Measurements from ENCODE around the gene GPC5. TPM values are rescaled to one million over a fixed set of nuclear protein-coding genes. Genes with fewer than 3 reads are reported as not detected.

Gene GPC5
- total RNA-seq, 1 donor from 2014 or later, result 2.5 TPM

DNA sequence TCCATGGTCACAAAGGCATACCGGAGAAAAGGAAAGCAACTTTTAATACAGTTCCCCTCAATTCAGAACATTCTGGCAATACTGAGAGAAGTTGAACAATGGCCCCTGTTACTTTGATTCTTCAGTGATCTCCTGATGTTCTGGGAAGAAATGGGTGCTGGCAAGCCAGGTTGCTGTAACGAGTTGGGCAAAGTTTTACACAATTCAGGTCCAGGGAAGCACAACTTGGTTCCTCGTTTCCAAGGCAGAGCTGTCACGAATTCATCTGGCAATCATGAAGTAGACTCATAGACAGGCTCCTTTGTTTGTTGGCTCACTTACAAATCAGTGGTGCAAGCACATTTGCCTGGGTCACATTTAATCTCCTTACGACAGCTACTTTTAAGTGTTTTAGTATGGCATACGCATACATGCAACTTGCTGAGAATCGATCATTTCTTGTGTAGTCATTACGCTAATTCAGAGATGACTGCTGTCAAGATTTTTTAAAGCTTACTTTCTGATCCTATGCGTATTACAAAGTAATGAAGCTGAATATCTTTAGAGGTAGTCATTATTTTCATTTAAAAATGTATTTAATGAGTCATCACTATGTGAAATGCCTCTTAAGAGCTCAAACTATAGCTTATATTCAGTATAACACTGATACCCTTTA lies 174.7 kb downstream of the GPC5 start:
- intact Hi-C loops (cut with DNase I), result no loop called here
- no peak for ATAC-seq
- no peak for DNase-seq (ENCODE audit: low spot score)

DNA sequence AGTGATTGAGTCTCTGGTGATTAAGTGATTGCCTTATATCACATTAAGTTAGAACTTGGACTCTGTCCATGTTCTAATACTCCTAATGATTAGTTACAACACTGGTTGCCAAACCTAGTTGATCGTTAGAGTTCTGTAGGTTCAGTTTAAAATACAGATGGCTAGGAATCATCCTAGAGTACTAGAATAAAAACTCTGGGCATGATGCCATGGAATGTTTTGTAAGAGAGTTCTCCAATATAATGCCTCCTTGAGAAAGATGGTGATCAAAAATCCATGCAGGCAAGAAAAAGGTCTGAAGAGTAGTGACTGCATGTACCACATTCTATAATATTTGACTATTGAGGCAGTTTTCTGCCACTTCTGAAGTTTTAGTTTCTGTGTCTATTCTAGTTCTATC lies 176.3 kb downstream of the GPC5 start:
- intact Hi-C loops (cut with DNase I), result no loop called here
- DNase-seq (ENCODE audit: low spot score) (no peak), ATAC-seq (no peak)

DNA sequence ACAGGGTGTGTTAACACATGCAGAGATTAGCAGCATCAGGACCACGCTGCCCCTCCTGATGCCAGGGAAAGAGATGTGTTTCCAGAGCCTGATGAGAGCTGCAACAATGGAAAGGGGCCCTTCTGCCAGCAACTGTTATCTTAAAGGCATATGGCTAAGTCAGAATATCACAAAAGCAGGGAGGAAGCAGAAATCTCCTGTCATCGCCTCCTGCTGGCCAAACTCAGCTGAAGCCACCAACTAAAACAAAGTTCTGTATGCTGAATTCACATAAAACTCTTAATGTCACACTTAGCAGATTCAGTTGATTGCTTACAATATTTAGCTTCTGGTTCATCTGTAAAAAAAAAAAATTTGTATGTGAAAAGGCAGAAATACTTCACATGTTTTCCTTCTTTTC lies 178.2 kb downstream of the GPC5 start:
- intact Hi-C loops (cut with DNase I), result no loop called here
- DNase-seq (ENCODE audit: low spot score) (no peak), ATAC-seq (no peak)

DNA sequence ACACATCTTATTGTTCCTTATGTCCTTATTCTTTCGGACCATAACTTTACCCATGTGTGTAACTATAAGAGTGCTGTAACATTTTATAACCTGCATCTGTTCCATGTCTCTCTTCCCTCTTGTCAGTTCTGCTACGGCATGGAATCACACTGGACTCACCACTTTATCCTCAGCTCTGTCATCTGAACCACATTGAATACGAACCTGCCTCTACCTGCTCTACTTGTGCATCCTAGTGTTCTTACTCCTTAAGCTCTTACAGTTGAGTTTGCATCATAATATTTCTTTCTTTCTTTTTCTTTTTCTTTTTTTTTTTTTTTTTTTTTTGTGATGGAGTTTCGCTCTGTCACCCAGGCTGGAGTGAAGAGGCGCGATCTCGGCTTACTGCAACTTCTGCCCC lies 180.9 kb downstream of the GPC5 start:
- no peak for ATAC-seq
- intact Hi-C loops (cut with DNase I), result no loop called here
- no peak for DNase-seq (ENCODE audit: low spot score)

DNA sequence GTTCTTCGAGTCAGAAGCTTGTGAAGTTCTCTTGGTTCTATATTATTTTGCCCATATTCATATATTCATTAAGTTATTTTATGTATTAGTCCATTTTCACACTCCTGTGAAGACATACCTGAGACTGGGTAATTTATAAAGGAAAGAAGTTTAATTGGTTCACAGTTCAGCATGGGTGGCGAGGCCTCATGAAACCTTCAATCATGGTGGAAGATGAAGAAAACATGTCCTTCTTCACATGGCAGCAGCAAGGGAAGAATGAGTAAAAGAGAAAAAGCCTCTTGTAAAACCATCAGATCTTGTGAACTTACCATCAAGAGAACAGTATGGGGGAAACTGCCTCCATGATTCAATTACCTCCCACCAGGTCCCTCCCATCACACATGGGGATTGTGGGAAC lies 182.3 kb downstream of the GPC5 start:
- DNase-seq (ENCODE audit: low spot score) (no peak), ATAC-seq (no peak)
- intact Hi-C loops (cut with DNase I), result no loop called here

DNA sequence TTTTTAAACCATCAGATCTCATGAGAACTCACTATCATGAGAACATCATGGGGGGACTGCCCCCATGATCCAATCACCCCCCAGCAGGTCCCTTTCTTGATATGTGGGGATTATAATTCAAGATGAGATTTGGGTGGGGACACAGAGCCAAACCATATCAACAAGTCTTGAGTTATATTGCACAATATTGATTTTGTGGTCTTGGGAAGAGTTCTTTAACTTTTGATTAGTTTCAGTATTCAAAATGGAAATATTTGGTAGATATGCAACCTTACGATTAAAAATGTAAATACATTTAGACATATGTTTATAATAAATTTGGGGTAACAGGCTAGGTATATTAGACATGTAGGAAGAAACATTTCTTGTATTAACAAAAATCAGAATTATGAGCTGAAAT lies 188.2 kb downstream of the GPC5 start:
- no peak for ATAC-seq
- intact Hi-C loops (cut with DNase I), result no loop called here

DNA sequence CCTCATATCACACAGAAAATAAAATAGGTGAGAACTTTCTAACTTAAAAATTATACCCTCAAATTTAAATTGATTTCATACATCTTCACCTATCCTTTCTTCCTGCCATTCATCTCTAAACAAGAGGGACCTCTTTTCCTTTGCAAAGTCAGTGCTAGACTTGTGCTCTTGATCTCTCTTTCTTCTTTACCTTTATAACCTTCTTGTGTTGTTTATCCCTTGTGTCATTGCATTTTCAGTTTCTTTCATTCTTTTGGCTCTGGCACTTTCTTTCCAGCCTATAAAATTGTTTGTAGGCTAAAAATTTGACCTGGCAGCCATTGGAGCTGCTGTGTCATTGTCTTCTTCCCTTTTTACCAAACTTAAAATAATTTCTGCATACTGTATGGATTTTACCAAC lies 190.1 kb downstream of the GPC5 start:
- no peak for ATAC-seq
- intact Hi-C loops (cut with DNase I), result no loop called here

More for the DNA sequence above, 188.2 kb downstream of the GPC5 start:
- no peak for DNase-seq (ENCODE audit: low spot score)

DNA sequence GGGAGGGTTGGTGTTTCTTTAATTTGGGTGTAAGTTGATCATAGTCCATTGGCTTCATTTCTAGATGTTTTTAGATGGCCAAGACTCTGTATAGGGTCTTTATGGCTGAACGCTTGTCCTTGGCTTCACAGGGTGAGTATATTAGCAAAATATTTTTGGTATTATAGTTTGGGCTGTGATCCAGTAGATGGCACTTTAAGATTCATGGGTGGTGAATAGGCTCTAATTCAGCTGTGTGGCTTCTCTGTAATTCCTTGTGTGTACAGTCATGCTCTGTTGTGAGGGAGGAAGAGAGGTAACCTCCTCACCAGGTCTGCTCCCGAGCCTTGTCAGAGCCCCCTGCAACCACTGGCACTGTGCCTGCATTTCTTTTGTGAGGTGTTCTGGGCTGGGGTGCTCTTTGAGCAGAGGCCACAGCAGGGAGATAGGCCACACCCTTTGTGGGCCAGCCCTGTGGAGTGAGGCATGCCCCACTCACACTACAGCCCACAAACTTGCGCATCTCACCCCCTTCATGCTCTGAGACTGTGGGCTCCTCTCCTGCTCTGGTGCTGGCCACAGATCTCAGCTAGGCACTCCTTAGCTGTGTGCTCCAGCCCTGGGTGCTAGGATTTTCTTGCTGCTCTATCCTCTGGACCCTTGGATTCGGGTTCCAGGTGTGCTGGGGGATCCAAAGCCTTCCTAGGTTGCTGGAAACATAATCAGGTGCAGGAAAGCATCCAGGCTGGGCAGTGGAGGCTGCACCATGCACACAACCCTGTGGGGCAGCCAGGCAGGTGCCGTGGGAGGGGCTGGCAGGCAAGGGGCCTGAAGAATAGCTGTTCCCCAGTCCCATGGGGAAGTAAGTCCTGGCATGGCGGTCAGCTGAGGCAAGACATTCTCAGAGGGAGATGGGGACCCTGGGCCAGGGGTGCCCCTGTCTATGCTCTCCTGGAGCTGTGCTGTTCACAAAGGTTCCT lies 193.9 kb downstream of the GPC5 start:
- DNase-seq (ENCODE audit: low spot score) (no peak), ATAC-seq (no peak)
- intact Hi-C loops (cut with DNase I), result no loop called here

More for the DNA sequence above, 190.1 kb downstream of the GPC5 start:
- no peak for DNase-seq (ENCODE audit: low spot score)

DNA sequence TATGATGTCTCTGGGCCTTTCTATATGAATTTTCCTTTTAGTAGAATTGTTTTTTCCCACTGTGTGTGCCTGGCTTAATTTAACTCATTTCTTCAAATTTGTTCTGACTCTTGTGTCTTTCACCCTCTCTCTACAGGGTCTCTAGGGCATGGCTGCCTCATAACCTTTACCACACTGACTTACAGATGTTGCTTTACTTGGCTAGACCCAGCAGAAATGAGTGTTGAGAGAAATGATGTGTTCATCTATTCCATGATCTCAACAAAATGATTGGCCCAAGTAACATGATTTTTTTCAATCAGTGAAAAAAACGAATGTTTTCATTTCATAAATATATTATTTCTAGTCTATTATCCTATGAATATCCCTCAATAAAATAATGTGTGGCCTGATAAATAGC lies 195.0 kb downstream of the GPC5 start:
- intact Hi-C loops (cut with DNase I), result no loop called here
- ATAC-seq, result no peak

DNA sequence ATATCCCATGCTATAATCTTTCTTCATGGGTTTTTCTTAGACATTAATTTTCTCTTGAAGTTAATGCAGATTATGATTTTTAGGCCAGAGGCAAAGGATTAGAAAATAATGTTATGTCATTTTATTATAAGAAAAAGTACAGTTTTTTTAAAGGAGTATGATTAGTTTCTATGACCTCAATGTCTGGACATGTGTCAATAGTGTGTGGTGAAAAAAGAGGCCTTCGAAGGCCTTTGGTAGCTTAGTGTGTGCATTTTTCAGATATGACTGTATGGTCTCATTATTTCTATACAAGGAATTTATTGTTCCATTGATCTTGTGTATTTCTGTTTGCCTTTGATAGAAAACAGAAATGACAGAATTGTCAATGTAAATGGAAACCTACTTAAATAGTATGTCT lies 195.6 kb downstream of the GPC5 start:
- no peak for DNase-seq (ENCODE audit: low spot score)
- no peak for ATAC-seq
- intact Hi-C loops (cut with DNase I), result no loop called here

More for the DNA sequence above, 195.0 kb downstream of the GPC5 start:
- no peak for DNase-seq (ENCODE audit: low spot score)

DNA sequence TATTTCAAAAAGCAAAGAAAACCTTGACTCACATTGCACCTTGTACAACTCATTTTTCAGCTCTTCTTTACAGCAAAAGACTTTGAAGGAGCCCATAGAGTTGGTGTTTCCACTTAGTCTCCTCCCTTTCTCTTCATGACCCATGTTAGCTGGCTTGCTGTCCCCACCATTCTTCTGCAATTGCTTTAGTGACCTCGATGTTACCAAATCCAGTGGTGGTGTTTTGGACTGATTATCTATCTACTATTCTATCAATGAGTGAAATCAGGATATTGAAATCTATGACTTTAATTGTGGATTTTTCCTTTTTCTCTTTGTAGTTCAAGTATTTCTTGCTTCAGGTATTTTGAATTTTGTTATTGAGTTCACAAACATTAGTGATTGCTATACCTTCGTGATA lies 197.3 kb downstream of the GPC5 start:
- ATAC-seq (no peak), DNase-seq (ENCODE audit: low spot score) (no peak)
- intact Hi-C loops (cut with DNase I), result no loop called here

DNA sequence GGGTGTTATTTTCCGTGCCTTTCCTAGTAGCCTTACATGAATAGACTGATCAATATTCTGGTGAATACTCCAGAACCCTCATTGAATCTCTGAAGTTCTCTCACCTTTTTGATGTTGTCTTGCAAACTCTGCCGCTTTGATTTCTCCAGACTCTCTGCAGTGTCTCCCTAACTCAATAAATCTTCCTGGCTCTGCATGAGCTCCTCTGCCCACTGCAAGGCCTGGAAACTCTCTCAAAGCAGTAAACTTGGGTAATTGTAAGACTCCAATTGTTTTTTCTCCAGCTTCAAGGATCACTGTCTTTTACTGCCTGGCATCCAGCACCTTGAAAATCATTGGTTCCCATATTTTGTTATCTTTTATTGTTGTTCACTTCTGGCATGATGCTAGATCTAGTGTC lies 198.4 kb downstream of the GPC5 start:
- DNase-seq (ENCODE audit: low spot score), result no peak
- intact Hi-C loops (cut with DNase I), result no loop called here
- ATAC-seq, result no peak

DNA sequence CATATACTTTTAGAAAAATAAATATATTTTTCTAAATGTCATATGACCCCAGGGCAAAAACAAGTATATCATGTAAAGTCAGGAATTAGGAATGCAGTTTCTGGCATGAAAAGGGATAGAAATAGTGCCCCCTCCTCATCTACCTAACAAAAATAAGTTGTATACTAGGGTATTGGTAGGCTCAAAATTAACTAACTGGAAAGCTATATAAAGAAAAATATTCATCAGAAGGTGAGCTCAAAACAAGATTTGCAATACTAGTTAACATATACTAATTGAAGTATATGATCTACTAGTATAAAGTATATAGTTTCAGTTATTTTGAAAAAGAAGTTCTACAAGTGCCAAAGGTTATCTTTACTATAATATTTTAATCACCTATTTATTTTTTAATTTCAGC lies 200.2 kb downstream of the GPC5 start:
- DNase-seq (ENCODE audit: low spot score) (no peak), ATAC-seq (no peak)
- intact Hi-C loops (cut with DNase I), result no loop called here

DNA sequence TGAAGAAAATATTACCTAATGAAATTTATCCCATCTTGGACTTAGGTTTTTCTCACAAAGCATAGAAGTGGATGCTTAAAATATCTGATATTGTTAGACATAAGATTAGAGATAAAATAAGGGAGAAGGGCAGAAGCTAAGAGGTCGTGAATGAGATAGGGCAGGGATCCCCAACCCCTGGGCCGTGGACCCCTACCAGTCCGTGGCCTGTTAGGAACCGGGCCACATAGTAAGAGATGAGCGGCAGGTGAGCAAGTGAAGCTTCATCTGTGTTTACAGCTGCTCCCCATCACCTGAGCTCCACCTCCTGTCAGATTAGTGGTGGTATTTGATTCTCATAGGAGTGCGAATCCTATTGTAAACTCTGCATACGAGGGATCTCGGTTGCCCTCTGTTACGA lies 202.9 kb downstream of the GPC5 start:
- intact Hi-C loops (cut with DNase I), result no loop called here
- no peak for DNase-seq (ENCODE audit: low spot score)
- ATAC-seq, result no peak

DNA sequence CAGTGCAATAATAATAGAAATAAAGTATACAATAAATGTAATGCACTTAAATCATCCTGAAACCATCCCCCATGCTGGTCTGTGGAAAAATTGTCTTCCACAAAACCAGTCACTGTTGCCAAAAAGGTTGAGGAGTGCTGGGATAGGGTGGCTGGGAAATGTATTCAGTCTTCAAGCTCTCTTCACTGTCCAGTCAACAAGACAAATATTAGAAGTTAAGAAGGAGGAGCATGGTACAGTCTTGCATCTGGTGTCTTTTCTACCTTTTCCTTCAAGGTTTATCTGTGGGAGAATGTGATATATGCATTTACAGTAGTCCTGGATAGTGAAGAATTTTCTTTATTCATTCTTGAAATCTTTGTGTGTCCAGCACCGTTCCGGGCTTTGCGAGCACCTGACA lies 203.4 kb downstream of the GPC5 start:
- ATAC-seq (no peak), DNase-seq (ENCODE audit: low spot score) (no peak)
- intact Hi-C loops (cut with DNase I), result no loop called here

DNA sequence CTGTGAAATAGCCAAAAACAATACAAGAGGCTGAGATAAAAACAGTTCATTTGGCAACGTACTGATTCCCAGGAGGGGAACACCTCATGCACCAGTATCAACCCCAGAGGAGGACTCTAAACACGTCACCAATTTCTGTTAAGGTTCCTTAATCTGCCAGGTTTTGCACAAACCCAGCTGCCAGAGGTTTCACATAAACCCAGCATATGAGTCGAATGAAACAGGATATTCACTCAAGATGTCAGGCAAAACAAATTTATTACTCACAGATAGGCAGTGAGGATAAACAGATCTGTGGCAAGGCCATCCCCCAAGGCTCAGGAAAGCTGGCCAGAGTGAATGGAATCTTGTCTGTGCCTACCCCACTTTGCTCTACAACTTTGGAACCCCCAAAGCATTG lies 210.9 kb downstream of the GPC5 start:
- intact Hi-C loops (cut with DNase I), result no loop called here
- ATAC-seq (peak; percentile 59), DNase-seq (ENCODE audit: low spot score) (no peak)

DNA sequence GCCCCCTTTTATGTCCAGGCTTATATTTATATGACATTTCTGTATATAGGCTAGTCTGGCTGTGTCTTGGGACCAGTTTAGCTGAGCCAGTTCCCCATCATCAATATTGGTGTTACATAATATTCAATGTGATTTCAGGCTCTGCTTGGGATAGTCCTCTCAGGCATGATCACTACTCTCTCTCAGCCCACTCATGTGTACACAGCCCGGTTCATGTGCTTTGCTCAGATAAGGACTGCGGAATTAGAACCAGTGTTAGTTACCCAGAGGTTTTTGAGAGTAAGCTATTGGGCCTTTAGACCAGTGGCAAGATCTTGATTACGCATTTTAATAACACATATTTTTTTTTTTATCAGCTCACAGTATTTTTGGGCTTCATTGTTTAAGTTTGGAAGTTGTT lies 219.9 kb downstream of the GPC5 start:
- intact Hi-C loops (cut with DNase I), result no loop called here
- ATAC-seq (no peak), DNase-seq (ENCODE audit: low spot score) (no peak)

DNA sequence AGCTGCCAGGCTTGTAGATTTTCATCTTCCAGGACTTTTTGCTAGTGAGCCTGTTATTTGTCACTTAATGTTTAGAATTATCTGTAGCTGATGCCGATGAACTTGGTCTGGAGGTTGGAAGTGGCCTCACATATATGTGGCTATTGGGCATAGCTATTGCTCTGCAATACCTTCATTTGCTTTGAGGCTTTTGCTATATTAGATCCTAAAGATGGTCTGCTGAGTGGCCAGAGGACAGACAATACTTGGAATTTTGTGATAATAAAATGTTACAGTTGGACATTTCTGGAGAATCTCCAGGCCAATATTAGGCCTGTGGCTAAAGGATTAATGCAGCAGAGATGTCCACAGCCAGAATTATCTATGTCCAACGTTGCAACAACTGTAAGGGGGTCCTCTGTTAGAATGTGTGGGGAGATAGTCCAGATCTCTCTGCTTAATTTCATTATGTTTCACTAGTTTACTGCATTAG lies 222.3 kb downstream of the GPC5 start:
- no peak for ATAC-seq
- intact Hi-C loops (cut with DNase I), result no loop called here
- no peak for DNase-seq (ENCODE audit: low spot score)

DNA sequence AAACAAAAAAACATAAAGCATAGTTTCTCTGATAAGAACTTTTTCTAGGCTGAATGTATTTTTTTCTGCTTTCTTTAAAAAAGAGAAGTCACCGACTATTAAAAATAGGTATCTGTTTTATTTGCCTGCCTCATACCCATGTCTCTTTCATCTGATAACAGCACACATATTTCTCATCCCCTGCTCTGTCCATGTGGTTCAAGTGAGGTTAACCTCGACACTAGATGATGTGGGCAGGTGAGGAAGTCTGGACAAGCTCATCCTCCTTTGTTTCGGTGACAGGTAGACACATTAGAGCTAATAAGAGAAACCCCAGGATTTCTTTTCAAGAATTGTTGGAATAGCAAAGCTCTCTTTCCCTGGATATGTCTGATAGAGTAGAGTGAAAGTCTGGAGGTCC lies 222.7 kb downstream of the GPC5 start:
- no peak for ATAC-seq
- intact Hi-C loops (cut with DNase I), result no loop called here
- no peak for DNase-seq (ENCODE audit: low spot score)

DNA sequence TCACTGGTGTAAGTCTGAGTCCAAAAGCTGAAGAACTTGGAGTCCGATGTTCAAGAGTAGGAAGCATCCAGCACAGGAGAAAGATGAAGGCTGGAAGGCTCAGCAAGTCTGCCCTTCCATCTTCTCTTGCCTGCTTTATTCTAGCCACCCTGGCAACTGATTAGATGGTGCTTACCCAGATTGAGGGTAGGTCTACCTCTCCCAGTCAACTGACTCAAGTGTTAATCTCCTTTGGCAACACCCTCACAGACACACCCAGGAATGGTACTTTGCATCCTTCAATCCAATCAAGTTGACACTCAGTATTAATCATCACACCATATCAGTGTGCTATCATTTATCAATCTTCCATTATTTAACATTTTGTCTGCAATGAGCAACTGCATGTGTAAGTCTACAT lies 223.5 kb downstream of the GPC5 start:
- no peak for DNase-seq (ENCODE audit: low spot score)
- intact Hi-C loops (cut with DNase I), result no loop called here
- no peak for ATAC-seq
